COLO829 (cell line): ENCODE data around the gene SHISAL1.

ENCODE experiments used
- DNase-seq: peaks from one replicate; pipeline ENCODE4 v3.0.0; 2012; ENCODE audit warnings: low spot score

The SHISAL1 gene

DNA sequence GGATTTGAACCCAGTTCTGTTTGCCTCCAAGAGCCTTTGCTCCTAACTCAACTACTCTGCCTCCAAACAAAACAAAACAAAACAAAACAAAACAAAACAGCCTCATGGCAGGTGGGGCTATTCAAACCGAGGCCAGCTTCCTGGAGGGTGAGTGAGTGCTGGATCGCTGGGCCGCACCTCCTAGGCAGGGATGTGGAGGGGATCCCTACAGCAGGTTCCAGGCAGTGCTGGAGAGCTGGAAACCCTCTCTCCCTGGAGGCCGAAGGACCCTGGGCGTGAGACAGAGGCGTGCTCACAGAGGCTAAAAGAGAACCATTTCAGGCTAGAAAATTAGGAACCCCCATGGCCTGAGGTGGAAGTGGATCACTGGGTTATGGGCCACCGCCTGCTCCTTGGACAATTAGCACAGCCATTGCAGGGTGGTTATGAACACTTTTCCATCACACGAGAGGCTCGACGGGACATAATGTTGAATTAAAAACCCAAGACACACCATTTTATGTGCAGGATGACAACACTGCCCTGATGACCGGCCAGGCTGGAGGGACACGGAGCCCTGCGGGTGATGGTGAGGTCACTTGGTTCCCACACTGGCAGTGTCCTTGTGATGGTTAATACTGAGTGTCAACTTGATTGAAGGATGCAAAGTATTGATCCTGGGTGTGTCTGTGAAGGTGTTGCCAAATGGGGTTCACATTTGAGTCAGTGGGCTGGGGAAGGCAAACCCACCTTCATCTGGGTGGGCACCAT is 35.2 kb downstream of the SHISAL1 start:
- no peak for DNase-seq

DNA sequence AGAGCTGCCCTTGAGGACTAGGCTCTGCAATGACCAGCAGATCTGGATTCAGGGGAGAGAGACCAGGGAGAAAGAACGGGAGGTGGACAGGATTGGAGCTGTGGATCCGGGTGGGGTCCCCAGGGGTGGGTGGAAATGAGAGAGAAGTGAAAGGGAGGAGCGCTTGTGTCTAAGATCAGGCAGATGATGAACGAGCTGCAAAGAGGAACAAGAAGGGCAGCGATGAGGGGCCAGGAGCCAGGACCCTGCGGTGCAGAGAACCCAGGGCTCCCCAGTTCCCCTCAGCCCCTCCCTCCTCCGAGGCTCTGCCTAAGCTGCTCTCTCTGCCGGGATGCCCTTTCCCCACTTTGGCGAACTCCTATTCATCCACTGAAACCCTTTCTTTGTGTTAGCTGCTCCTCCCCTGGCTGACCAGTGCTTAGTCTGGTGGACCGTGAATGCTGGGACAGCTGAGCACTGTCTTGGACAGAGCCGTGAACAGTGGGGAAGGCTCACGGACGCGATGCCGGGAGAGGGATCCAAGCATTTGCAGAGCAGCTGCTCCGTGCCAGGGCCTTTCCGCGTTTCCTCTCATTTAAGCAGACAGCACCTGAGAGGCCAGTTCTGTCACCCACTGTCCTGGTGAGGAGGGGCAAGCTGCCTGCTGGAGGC is 35.9 kb downstream of the SHISAL1 start:
- DNase-seq: no peak

DNA sequence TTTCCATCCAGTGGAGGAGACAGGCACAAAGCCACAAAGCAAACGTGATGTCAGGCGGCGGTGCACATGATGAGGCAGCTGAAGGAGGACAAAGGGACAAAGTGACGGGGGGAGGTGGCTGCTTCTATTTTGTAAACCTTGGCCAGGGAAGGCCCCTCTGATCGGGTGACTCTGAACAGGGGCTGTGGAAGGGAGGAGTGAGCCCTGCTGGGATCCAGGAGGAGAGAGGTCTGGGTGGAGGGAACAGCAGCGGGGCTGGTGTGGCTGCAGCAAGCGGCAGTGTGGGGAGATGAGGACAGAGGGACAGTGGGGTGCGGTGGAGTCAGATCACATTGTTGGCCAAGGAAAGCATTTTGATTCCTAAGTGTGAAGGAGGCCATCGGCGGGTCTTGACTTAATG is 36.7 kb downstream of the SHISAL1 start:
- DNase-seq: no peak

DNA sequence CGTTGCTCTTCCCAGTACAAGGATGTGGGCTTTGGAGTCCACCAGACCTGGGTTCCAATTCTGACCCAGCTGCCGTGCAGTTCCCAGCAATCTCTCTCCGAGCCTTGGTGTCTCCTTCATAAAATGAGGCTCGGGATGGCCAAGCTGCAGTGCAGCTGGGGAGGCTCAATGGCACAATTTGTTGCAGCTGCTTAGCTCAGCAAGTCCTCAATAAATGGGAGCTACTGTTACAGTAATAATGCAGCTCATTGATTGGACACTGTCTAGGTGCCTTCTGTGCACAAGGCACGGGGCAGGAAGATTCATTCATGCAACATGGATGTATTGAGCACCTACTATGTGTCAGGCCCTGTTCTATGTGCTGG is 37.1 kb downstream of the SHISAL1 start:
- no peak for DNase-seq

DNA sequence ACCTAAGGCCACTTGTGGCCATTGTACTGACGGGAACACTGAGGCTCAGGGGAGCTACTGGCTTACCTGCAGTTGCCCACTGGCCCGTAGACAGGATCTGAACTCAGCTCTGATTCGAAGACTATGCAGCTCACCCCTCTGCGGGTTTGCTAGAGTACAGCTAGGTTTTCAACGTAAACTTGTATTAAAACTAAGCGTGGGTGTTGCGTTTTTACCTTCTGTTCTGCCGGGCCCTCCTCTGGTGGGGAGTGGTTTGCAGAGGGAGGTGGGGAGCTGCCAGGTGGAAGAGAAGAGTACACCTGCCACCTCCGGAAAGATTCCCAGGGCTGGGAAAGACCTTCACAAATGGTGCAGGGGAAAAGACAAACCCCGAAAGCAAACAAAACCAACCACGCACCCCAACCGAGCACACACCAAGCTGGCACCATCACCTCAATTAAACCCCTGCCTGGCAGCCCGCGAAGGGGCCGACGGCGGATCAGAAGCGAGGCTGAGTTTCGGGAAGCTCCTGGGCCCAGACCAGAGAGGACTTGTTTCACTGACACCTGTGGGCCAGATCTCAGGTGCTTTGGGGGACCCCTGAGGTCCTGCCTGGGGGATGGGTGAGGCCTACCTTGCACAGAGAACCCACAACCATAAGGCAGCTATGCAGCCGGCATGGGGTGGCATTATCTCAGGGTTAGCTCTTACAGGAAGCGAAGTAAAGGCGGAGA is 37.7 kb downstream of the SHISAL1 start:
- DNase-seq: no peak

DNA sequence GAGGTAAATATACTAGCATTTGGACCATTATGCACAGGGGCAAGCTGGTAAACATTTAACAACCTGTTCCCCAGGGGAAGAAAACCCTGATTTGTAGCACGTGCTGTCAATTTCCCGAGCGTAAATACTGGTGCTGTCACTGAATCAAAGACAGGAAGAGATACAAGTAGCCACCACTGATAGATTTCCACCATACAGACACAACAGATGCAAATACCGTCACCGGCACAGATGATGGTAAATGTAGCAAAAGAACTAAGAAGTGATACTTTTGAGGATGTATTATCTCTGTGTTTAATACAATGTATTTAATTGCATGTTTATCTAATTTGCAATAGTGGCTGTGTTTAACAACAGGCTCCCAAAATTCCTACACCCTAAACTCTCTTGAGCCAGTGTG is 39.6 kb downstream of the SHISAL1 start:
- DNase-seq: no peak

DNA sequence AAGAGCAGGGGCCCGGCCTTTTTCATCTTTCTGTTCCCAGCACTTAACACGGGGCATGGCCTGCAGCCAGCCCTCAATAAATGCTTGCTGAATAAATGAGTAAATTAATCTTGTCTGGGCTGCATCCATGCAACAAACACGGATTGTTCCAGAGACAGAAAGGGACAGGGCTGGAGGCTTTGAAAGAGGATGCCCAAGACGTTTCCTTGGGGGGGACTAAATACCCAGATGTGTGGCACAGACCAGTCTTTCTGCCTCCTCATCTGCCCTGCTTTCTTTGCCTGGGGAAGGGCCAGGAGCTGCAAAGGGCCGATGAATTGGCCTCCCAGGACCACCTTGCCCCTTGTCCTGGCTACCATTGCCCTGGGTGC is 40.4 kb downstream of the SHISAL1 start:
- no peak for DNase-seq

DNA sequence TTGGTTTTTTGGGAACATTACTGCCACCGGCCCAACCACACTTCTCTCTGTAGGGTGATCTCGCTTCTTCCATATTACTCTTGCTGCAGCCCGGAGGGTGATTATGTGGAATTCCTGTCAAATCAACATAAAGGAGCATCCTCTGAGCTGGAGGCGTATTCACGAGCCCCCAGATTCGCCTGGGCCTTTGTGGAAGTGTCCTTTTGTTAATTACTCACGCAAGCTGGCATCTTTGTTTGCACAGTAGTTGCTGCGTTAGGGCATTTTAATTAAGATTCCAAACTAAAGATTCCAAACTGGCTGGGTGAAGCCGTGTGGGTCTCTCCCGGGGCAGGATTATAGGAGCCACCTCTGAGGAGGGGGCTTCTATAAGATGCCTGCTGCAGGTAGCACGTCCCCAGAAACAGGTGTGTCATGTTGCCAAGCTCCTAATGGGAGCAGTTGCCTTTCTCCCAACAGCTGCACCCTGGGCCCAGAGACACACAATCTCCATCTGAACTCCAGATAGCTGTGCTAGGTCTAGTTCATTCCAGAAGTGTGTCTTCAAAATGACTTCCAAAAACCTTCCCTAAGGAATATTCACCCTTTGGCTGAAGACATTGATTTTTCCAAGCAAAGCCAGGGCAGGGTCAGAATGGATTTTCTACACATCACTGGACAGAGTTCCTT is 40.9 kb downstream of the SHISAL1 start:
- DNase-seq: no peak

DNA sequence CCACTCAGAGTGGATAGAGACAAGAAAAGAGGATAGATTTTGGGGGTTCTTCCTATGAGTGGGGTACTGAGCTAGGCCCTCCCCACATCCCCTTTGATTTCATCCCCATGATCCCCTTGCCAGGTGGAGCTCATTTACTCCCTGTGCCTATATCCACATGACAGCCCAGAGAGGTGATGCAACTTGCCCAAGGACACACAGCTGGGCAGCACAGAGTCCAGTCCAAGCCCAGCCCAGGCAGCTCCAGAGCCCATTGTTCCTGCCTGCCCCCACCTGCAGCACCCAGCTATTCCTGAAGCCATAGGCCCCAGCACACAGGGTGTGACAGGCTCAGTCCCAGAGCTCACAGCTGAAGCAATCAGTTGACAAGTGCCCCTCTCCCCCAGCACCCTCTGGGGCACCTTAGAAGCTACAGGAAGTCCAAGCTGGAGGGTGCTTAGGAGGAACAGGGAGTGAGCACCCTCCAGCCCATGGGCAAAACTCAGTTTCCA is 41.7 kb downstream of the SHISAL1 start:
- no peak for DNase-seq

DNA sequence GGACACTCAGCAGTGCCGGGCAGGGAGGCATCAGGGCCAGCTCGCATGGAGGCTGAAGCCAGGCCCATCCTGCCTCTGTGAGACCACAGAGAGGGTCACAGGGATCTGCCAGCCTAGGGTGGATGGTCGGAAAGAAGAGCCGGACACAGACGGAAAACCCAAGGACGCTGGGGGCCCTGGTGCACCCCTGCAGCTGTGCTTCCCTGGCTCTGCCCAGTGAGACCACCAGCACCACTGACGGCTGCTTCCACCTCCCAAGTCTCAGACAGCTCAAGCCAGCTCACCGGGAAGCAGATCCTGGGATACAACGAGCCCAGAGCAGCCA is 42.2 kb downstream of the SHISAL1 start:
- no peak for DNase-seq

DNA sequence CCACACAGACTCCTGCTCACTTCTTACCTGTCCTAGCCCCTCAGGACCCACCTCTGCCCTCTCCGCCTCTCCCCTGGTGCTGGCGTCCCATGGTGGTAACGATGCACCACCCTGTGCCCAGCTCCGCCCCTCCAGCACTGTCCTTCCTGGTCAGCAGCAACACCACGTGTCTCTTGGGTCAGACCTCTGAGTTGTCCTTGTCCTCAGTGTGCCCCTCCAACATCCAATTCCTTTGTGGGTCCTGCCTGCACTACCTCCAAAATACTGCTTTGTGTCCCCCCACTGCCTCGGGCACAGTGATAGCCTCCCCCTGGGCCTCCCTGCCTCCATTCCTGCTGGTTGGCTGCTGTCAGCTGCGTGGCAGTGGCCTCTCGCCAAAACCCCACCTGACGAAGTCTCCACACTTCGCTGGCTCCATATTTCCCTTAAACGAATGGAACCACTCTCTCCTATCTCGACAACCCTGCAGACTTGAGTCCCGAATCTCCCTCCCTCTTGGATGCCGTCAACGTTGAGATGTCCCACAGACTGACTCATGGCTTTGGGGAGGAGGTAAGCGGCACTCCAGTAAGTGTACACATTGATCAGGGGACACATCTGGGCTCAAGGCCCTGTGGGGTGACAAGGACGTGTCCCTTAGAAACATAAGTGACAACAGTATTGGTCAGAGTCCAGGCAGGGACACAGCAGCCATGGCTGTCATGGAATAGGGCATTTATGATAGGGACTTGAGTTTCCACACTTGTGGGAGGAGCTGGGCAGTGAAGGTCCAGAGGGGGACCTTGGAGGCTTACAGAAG is 42.8 kb downstream of the SHISAL1 start:
- DNase-seq: no peak

DNA sequence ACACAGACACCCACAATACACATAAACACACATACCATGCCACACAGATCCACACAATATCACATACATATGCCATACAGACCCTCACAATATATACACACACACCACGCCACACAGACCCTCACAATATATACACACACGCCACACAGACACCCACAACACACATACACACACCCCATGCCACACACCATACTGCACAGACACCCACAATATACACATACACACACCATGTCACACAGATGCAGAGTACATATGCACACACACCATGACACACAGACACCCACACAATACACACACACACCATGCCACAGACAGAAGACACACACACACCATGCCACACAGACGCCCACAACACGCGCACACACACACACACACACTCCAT is 43.6 kb downstream of the SHISAL1 start:
- no peak for DNase-seq

DNA sequence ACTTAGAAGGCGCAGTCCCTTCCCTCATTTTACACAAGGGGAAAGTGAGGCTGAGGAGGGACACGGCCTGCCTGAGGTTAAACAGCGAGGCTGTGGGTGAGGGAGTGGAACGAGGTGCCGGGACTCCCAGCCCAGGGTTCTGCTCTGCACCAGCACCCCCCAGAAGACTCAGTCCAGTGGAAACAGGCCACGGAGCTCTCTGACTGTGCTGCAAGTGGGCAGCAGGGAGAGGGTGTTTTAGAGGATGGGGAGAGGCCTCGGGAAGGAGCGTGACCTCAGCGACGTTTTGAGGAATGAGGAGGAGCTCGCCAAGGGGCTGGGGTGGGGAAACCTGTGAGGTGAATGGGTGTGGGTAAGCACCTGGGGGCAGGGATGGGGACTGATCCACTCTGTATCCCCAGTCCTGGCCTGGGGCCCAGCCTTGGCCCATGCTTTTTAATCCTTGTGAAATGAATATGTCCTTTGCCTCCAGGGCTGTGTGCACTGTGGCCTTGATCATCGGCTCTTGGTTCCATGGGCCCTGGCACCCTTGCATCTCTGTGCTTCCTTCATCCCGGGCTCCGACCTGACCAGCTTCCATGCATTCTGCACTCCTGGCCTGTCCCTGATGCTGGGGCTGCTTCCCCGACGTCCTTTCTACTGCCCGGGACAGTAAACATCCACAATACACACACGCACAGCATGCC is 44.2 kb downstream of the SHISAL1 start:
- DNase-seq: no peak

DNA sequence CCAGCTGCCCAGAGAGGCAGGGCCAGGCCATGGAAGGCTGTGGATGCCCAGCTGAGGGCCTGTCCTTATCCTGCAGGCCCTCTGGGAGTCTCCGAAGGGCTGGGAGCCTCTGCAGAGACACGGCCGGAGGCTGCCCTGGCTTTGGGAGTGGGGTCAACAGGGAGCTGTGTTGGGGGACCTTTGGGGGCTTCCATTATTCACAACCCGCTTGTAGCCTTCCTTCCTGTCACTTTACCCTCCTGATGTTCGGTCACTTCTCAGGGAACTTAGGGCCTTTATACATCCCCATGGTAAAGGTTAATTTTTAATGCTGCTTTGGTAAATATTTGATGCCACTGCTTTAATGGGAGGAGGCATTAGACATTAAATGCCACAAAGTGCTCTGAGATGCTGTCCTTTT is 44.9 kb downstream of the SHISAL1 start:
- no peak for DNase-seq

DNA sequence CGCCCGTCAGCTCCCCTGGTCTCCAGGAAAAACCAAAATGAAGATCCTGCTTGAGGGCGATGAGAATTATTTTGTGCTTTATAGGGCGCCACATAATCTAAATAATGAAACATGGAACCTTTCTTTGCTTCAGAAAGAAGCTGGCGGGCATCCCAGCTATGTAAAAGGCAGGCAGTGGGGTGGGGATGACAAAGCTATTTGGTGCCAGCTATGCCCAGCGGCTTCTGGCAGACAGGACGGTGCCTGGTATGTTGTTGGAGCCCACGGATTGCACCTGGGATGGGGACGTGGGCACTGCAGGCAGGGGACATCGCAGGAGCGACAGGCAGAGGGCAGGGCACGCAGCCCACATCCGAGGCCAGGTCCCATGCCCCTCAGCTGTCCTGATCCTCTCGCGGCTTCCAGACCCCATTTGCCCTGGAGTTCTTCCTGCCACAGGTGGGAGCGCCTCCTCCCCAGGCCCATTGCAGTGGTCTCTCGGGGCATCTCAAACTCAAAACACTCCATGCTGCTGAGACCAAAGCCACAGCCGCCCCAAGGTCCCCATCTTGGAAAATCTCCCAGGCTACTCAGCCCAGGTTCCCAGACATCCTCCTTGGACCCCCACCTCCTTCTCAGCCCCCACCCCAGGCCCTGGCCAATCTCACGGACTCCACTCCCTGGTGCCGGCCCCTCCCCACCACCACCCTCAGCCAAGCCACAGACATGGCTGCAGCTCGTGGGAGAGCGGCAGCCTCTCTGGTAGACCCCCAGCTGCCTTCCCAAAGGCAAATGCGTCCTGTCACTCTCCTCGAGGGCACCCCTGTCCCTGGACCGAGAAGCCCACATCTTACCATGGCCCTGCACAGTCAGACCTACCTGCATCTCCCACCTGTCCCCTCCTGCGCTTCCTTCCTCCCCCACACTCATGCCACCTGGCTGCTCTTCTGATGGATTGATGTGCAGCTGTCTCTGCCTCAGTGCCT is 45.7 kb downstream of the SHISAL1 start:
- DNase-seq: no peak

DNA sequence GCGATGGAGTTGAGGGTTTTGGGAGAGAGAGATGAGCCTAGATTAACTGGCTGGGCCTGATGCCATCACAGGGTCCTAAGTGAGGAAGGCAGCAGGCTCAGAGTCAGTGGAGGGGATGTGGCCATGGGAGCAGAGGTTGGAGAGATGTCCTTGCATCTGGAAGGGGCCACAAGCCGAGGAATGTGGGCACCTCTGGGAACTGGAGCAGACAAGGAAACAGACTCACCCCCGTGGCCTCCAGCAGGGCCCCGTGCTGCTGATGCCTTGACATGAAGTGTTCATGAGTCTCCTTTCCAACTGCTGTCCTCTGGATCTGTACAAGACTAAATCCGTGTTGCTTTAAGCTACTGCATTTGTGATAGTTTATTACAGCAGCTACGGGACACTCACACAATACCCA is 49.2 kb downstream of the SHISAL1 start:
- DNase-seq: no peak

DNA sequence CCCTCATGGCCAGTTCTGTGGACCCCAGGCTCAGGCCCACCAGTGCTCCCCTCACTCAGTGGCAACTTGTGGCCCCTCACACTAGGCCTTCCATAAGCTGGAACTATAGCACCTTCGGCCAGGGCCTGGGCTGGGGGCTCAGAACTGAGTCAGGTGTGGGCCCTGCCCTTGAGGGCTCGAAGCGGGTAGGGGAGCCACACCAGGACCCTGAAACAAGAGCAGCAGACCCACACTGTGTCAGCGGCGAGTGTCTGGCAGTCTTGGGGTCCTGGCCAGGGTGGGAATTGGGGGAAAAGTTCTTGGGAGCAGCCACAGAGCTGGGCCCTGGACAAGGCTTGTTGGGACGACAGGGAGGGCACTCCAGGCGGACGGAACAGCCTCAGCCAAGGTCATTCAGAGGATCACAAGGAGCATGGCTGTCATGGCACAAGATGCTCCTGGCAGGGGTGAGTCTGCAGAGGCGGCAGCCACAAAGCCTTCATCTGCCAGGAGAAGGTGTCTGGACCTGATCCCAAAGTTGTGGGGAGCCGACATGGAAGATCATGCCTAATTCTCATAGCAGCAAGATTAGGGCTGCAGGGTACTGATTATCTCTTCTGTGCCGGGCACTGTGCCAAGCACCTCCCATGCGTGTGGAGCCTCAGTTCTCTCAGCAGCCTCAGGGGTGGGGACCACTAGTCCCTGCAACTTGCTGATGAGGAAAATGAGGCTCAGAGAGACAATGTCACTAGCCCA is 50.7 kb downstream of the SHISAL1 start:
- DNase-seq: no peak

DNA sequence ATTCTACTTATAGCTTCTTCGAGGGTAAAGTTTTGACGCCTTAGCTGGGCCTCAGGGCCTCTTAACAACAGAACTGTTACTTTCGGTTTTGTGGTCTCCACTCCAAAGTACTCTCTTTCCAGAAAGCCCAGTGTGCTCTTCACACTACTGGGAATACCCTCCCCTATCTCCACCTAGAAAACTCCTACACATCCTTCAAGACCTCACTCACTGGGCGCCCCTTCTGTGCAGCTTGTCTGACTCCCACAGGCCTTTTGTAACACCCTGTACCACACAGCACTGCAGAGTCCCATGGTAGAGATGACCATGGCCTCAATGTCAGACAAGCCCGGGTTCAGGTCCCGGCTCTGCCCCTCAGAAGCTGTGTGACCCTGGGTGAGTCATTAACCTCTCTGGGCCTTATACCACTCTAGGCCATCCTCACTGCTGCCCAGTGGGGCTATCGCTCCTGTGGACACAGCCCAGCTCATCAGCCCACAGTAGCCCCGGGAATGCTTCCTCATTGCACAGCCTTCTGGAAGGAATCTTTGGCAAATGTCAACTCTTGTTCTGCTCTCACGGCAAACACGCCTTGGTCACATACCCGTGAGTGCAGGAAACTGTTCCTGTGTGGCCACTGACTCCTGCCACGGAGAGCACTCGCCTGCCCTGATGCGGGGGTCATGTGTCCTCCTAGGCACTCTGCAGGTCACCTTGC is 51.4 kb downstream of the SHISAL1 start:
- no peak for DNase-seq
